GM18519 (cell line): Measurements from ENCODE around the gene VAPA.
"Not testable (repeated sequence)": the region's sequence is repeated elsewhere in the genome, so short reads cannot be mapped to it uniquely, and the experiment has no call there.

ENCODE experiments used
- ATAC-seq: cut with Tn5 transposase; IDR thresholded peaks from one replicate; pipeline ENCODE4 v1.9.1; 2021; ENCODE audit warnings: mild to moderate bottlenecking, moderate library complexity; ENCODE audit not compliant: unreplicated experiment, low FRiP score

The VAPA gene

GRCh38 chr18:9912285-9912684 is 1.5 kb upstream of the VAPA start:
- ATAC-seq, result not testable (repeated sequence)

- ATAC-seq, result no peak
These were observed 678 bp upstream of the VAPA start for GRCh38 chr18:9913151-9913525.

- ATAC-seq, result peak; percentile 8
These were observed 443 bp downstream of the VAPA start for GRCh38 chr18:9914334-9914583.

GRCh38 chr18:9914584-9915290 is 921 bp downstream of the VAPA start:
- peak; percentile 19 for ATAC-seq

- ATAC-seq, result no peak
These were observed 1.7 kb downstream of the VAPA start for GRCh38 chr18:9915291-9916076.

- ATAC-seq, result no peak
These were observed 2.3 kb downstream of the VAPA start for GRCh38 chr18:9916077-9916639.

GRCh38 chr18:9916808-9917207 is 3.0 kb downstream of the VAPA start:
- no peak for ATAC-seq

- no peak for ATAC-seq
These were observed 4.3 kb downstream of the VAPA start for GRCh38 chr18:9918016-9918680.

GRCh38 chr18:9919564-9920232 is 5.9 kb downstream of the VAPA start:
- no peak for ATAC-seq

GRCh38 chr18:9922592-9923311 is 8.9 kb downstream of the VAPA start:
- no peak for ATAC-seq

- no peak for ATAC-seq
These were observed 10.6 kb downstream of the VAPA start for GRCh38 chr18:9924371-9924943.

- ATAC-seq, result no peak
These were observed 11.6 kb downstream of the VAPA start for GRCh38 chr18:9925369-9925768.

GRCh38 chr18:9925795-9926194 is 12.0 kb downstream of the VAPA start:
- ATAC-seq, result no peak

GRCh38 chr18:9926223-9926894 is 12.5 kb downstream of the VAPA start:
- no peak for ATAC-seq

- no peak for ATAC-seq
These were observed 13.2 kb downstream of the VAPA start for GRCh38 chr18:9926977-9927376.

GRCh38 chr18:9927392-9928063 is 13.7 kb downstream of the VAPA start:
- no peak for ATAC-seq

GRCh38 chr18:9928646-9929259 is 14.9 kb downstream of the VAPA start:
- ATAC-seq, result no peak

GRCh38 chr18:9930299-9930884 is 16.6 kb downstream of the VAPA start:
- no peak for ATAC-seq
